Activated CD8-positive, alpha-beta T cell treated with anti-CD3 and anti-CD28 coated beads for 36 hours (primary cell): ENCODE results near the gene NFATC2IP. TPM values are rescaled to one million over a fixed set of nuclear protein-coding genes. Genes with fewer than 3 reads are reported as not detected.
A peak's percentile ranks its signal among the peaks of the same experiment; 100 is the strongest.

ENCODE experiments used
- ATAC-seq: fragments of 200-7000 bp; cut with Tn5 transposase; one replicate; pipeline ENCODE4 v1.10.0; 2021; ENCODE audit warnings: mild to moderate bottlenecking, moderate library complexity
- CTCF ChIA-PET: fragments of 350-600 bp; sonication (Branson Sonifier 250); formaldehyde crosslinking; loops from one replicate; lab custom pipeline; 2021; ENCODE audit warnings: antibody characterized with exemption; lab: Charles Lee
- POLR2A ChIA-PET: fragments of 350-600 bp; sonication (Branson Sonifier 250); formaldehyde crosslinking; loops from one replicate; lab custom pipeline; 2021; ENCODE audit warnings: antibody characterized with exemption; lab: Charles Lee
- DNase-seq: peaks from one replicate; pipeline ENCODE4 v3.0.0-alpha.2; 2020
- H3K27ac Mint-ChIP-seq: one replicate; pipeline ENCODE4 v1.8.0; 2021; ENCODE audit warnings: mild to moderate bottlenecking, mixed read lengths
- H3K27me3 Mint-ChIP-seq: one replicate; pipeline ENCODE4 v1.8.0; 2021; ENCODE audit warnings: mixed read lengths
- H3K36me3 Mint-ChIP-seq: one replicate; pipeline ENCODE4 v1.8.0; 2021; ENCODE audit warnings: low read depth, mixed read lengths
- H3K4me1 Mint-ChIP-seq: one replicate; pipeline ENCODE4 v1.8.0; 2021; ENCODE audit warnings: low read depth, mixed read lengths
- H3K4me3 Mint-ChIP-seq: one replicate; pipeline ENCODE4 v1.8.0; 2021; ENCODE audit warnings: mild to moderate bottlenecking, moderate library complexity, mixed read lengths
- H3K9me3 Mint-ChIP-seq: one replicate; pipeline ENCODE4 v1.8.0; 2021; ENCODE audit warnings: mixed read lengths
- intact Hi-C: fragments of 100-400 bp; cut with micrococcal nuclease; formaldehyde crosslinking; loops from one replicate; pipeline ENCODE4 v1.10.0; 2022
- total RNA-seq, 2 experiments: library from RNA; stranded (reverse); gene quantifications; one replicate each; pipeline ENCODE4 v1.2.3, GENCODE V29; 2021
- TF ChIP-seq, protein P1 (sequence below): fragments of 200-600 bp; IDR thresholded peaks from one replicate; pipeline ENCODE4 v1.8.0; 2022; ENCODE audit warnings: antibody characterized with exemption, mild to moderate bottlenecking

NFATC2IP gene
- total RNA-seq, 2 experiments from 2014 or later = 63.8 to 71.8 TPM

DNA sequence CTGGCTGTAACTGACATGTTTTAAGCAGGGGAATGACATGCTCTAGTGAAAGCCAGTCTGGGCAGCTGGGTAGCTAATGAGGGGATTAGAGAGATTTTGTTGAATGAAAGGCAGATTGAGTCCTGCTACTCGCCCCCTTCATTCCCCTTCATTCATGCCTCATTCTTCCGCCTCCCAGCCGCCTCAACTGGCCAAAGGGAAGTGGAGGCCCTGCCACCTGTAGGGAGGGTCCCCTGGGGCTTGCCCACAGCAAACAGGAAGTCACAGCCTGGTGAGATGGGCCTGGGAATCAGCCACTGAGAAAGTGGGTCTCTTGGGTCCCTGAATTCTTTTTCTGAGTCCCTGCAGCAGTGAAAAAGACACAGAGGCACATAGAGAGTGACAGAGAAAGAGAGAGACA is 20.1 kb upstream of the NFATC2IP start:
- POLR2A ChIA-PET = no interaction called here

DNA sequence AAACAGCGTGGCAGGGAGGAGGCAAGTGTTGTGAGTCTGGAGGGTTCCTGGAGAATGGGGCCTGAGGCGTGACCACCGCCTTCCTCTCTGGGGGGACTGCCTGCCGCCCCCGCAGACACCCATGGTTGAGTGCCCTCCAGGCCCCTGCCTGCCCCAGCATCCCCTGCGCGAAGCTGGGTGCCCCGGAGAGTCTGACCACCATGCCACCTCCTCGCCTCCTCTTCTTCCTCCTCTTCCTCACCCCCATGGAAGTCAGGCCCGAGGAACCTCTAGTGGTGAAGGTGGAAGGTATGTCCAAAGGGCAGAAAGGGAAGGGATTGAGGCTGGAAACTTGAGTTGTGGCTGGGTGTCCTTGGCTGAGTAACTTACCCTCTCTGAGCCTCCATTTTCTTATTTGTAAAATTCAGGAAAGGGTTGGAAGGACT is 18.9 kb upstream of the NFATC2IP start, which contains the start of gene CD19:
Gene CD19 (plus strand): TSS at position 171 of the 425 bp plus-strand sequence. CDS start 30 bp downstream, at position 201.
- intact Hi-C loops = no loop called here
- Mint-ChIP-seq H3K4me3 (no peak within 1 kb of the TSS), H3K27ac (peak within 1 kb of the TSS; percentile 76), H3K4me1 (peaks cover 26% of the 10 kb centered on the region), H3K27me3 (no peaks in the 10 kb centered on the region), H3K9me3 (no peaks in the 10 kb centered on the region), H3K36me3 (no peaks in the 10 kb centered on the region)
- TF ChIP-seq, protein P1, sequence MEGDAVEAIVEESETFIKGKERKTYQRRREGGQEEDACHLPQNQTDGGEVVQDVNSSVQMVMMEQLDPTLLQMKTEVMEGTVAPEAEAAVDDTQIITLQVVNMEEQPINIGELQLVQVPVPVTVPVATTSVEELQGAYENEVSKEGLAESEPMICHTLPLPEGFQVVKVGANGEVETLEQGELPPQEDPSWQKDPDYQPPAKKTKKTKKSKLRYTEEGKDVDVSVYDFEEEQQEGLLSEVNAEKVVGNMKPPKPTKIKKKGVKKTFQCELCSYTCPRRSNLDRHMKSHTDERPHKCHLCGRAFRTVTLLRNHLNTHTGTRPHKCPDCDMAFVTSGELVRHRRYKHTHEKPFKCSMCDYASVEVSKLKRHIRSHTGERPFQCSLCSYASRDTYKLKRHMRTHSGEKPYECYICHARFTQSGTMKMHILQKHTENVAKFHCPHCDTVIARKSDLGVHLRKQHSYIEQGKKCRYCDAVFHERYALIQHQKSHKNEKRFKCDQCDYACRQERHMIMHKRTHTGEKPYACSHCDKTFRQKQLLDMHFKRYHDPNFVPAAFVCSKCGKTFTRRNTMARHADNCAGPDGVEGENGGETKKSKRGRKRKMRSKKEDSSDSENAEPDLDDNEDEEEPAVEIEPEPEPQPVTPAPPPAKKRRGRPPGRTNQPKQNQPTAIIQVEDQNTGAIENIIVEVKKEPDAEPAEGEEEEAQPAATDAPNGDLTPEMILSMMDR = no peak
- DNase-seq = no peak
- POLR2A ChIA-PET = interaction anchor here (0.7 to 1.2 kb wide), 3 partner anchors 12 to 28 kb away, joined by 3 to 4 read pairs (median 3); no protein-coding TSS in a partner anchor
- CTCF ChIA-PET = interaction anchor here (12.2 kb wide), 1 partner anchor 13 kb away, joined by 87 read pairs; no protein-coding TSS in a partner anchor
- ATAC-seq = no peak

More for the DNA sequence above, 20.1 kb upstream of the NFATC2IP start:
- Mint-ChIP-seq H3K27ac (peak overlapping the region; percentile 76), H3K4me3 (no peak overlapping the region), H3K27me3 (no peaks in the 10 kb centered on the region), H3K9me3 (no peaks in the 10 kb centered on the region), H3K4me1 (peaks cover 21% of the 10 kb centered on the region), H3K36me3 (no peaks in the 10 kb centered on the region)
- TF ChIP-seq, protein P1 = no peak
- CTCF ChIA-PET = interaction anchor here (12.2 kb wide), 1 partner anchor 15 kb away, joined by 87 read pairs; no protein-coding TSS in a partner anchor
- intact Hi-C loops = no loop called here
- DNase-seq = peak; percentile 28
- peak; percentile 64 for ATAC-seq

DNA sequence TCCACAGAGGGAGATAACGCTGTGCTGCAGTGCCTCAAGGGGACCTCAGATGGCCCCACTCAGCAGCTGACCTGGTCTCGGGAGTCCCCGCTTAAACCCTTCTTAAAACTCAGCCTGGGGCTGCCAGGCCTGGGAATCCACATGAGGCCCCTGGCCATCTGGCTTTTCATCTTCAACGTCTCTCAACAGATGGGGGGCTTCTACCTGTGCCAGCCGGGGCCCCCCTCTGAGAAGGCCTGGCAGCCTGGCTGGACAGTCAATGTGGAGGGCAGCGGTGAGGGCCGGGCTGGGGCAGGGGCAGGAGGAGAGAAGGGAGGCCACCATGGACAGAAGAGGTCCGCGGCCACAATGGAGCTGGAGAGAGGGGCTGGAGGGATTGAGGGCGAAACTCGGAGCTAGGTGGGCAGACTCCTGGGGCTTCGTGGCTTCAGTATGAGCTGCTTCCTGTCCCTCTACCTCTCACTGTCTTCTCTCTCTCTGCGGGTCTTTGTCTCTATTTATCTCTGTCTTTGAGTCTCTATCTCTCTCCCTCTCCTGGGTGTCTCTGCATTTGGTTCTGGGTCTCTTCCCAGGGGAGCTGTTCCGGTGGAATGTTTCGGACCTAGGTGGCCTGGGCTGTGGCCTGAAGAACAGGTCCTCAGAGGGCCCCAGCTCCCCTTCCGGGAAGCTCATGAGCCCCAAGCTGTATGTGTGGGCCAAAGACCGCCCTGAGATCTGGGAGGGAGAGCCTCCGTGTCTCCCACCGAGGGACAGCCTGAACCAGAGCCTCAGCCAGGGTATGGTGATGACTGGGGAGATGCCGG is 18.2 kb upstream of the NFATC2IP start:
- ChIA-PET POLR2A (interaction anchor here (0.9 to 1.2 kb wide), 3 partner anchors 13 to 26 kb away, joined by 3 to 4 read pairs (median 3); no protein-coding TSS in a partner anchor), CTCF (interaction anchor here (12.2 kb wide), 1 partner anchor 13 kb away, joined by 87 read pairs; no protein-coding TSS in a partner anchor)
- Mint-ChIP-seq H3K9me3 (no peaks in the 10 kb centered on the region), H3K36me3 (no peaks in the 10 kb centered on the region), H3K4me1 (peaks cover 26% of the 10 kb centered on the region), H3K4me3 (no peak overlapping the region), H3K27ac (peak overlapping the region; percentile 39), H3K27me3 (no peaks in the 10 kb centered on the region)
- no peak for ATAC-seq
- DNase-seq = no peak
- TF ChIP-seq, protein P1 = no peak
- intact Hi-C loops = no loop called here

DNA sequence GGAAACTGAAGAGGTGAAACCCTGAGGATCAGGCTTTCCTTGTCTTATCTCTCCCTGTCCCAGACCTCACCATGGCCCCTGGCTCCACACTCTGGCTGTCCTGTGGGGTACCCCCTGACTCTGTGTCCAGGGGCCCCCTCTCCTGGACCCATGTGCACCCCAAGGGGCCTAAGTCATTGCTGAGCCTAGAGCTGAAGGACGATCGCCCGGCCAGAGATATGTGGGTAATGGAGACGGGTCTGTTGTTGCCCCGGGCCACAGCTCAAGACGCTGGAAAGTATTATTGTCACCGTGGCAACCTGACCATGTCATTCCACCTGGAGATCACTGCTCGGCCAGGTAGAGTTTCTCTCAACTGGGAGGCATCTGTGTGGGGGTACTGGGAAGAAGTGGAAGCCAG is 17.6 kb upstream of the NFATC2IP start:
- TF ChIP-seq, protein P1 = no peak
- H3K9me3 Mint-ChIP-seq = no peaks in the 10 kb centered on the region
- CTCF ChIA-PET = interaction anchor here (12.2 kb wide), 1 partner anchor 12 kb away, joined by 87 read pairs; no protein-coding TSS in a partner anchor
- no peaks in the 10 kb centered on the region for H3K27me3 Mint-ChIP-seq
- peaks cover 26% of the 10 kb centered on the region for H3K4me1 Mint-ChIP-seq
- no peaks in the 10 kb centered on the region for H3K36me3 Mint-ChIP-seq
- ATAC-seq (no peak), DNase-seq (no peak)
- no peak overlapping the region for H3K27ac Mint-ChIP-seq
- intact Hi-C loops = no loop called here
- H3K4me3 Mint-ChIP-seq = no peak overlapping the region
- POLR2A ChIA-PET = interaction anchor here (0.6 to 0.9 kb wide), 3 partner anchors 12 to 37 kb away, joined by 3 read pairs; no protein-coding TSS in a partner anchor
